Neural progenitor cell (in vitro differentiated cells): ENCODE measurements around the gene NXN.
"Not testable (repeated sequence)": the region's sequence is repeated elsewhere in the genome, so short reads cannot be mapped to it uniquely, and the experiment has no call there.

Experiments used
- CTCF ChIP-seq: fragments of 200-600 bp; sonication (generic); IDR thresholded peaks from 2 replicates; pipeline ENCODE4 v1.5.1; 2017; ENCODE audit warnings: antibody characterized with exemption, mild to moderate bottlenecking
- EZH2 ChIP-seq: fragments of 200-600 bp; sonication (generic); IDR thresholded peaks from 2 replicates; pipeline ENCODE4 v1.6.1; 2017; ENCODE audit warnings: antibody characterized with exemption, mild to moderate bottlenecking, moderate library complexity

GRCh38 chr17:852850-853249 is 126.7 kb downstream of the NXN start:
- not testable (repeated sequence) for TF ChIP-seq CTCF, EZH2
